HG03025 (cell line): ENCODE data around the gene CBLC.
"Not testable (repeated sequence)": the region's sequence is repeated elsewhere in the genome, so short reads cannot be mapped to it uniquely, and the experiment has no call there.

Experiments used
- ATAC-seq: cut with Tn5 transposase; IDR thresholded peaks from one replicate; pipeline ENCODE4 v1.9.1; 2021; ENCODE audit warnings: mild to moderate bottlenecking, moderate library complexity; ENCODE audit not compliant: unreplicated experiment, low FRiP score

The CBLC gene

GRCh38 chr19:44816301-44816700, 38.6 kb downstream of the CBLC start:
- no peak for ATAC-seq

DNA sequence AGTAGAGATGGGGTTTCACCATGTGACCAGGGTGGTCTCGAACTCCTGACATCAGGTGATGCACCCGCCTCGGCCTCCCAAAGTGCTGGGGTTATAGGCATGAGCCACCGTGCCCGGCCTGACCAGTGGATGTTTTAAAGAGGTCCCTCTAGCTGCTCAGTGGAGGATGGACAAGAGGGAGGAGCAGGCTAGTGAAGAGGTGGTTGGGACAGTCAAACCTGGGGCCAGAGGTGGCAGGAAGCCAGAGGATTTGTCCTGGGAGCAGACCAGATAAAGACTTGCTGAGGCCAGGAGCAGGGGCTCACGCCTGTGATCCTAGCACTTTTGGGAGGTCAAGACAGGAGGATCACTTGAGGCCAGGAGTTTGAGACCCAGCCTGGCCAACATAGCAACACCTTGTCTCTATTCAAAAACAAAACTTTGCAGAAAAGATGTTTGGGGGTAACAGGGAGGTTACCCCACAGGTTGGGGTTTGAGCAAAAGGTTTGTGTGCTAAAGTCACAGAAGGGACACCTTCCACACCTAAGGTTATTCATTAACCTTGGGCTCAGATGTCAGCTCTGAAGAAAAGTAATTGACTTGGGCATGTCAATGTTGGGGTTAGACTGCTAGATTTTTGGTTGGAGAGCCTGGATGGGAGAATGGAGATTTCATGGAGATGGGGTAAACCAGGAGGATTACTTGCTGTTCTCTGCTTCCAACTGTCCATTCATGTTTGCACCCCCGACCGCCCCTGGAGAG, 40.2 kb downstream of the CBLC start:
- no peak for ATAC-seq

- no peak for ATAC-seq
Measured at GRCh38 chr19:44818466-44819031, 40.9 kb downstream of the CBLC start.

DNA sequence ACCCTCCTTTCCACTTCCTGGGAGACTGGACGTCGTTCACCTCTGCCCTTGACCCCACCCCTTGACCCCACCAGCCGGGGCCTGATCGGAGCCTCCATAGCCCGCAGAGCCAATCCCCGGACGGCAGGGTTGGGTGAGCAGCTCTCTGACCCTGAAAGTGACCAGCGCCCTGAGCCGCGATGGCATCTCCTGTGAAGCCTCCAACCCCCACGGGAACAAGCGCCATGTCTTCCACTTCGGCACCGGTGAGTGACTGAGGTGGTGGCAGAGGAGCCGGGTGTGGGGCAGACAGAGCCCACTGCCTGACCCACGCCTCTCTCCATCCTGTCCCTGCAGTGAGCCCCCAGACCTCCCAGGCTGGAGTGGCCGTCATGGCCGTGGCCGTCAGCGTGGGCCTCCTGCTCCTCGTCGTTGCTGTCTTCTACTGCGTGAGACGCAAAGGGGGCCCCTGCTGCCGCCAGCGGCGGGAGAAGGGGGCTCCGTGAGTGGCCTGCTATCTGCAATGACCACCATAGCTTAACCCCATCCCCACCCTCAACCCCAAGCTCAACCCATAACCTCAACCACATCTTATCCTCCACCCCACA, 41.6 kb downstream of the CBLC start:
- ATAC-seq, result no peak

DNA sequence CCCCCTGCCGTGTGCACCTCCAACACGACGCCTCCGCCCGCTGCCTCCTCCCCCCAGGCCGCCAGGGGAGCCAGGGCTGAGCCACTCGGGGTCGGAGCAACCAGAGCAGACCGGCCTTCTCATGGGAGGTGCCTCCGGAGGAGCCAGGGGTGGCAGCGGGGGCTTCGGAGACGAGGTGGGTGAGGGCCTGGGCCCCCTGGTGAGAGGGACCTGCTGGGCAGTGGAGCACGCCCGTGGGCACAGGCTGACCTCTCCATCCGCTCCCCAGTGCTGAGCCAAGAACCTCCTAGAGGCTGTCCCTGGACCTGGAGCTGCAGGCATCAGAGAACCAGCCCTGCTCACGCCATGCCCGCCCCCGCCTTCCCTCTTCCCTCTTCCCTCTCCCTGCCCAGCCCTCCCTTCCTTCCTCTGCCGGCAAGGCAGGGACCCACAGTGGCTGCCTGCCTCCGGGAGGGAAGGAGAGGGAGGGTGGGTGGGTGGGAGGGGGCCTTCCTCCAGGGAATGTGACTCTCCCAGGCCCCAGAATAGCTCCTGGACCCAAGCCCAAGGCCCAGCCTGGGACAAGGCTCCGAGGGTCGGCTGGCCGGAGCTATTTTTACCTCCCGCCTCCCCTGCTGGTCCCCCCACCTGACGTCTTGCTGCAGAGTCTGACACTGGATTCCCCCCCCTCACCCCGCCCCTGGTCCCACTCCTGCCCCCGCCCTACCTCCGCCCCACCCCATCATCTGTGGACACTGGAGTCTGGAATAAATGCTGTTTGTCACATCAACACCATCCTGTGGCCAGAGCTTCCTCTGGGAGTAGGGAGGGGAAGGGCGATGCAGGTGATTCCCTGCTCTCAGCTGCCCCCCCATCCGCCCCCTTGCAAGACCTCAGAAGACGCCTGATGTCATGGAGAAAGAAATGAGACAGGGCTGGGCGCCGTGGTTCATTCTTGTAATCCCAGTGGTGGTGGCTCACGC, 43.2 kb downstream of the CBLC start:
- ATAC-seq, result no peak

DNA sequence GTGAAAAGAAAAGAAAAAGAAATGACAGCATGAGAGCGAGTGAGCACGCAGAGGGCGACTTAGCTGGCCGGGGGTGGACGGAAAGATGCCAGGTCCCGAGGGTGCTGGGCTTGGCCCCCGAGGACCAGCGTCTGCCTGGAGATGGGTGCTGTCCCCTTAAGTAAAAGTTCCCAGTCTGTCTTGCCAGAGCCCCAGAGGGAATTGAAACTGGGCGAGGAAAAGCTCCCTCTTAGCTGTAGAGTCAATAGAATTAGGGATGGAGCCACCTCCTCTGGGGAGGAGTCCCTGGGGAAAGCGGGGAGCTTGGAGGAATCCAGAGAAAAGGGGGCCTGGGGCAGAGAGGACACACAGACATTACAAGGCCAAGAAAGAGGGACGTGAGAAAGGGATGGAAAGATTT, 44.5 kb downstream of the CBLC start:
- ATAC-seq, result no peak

- no peak for ATAC-seq
Measured at GRCh38 chr19:44822670-44823372, 45.1 kb downstream of the CBLC start.

DNA sequence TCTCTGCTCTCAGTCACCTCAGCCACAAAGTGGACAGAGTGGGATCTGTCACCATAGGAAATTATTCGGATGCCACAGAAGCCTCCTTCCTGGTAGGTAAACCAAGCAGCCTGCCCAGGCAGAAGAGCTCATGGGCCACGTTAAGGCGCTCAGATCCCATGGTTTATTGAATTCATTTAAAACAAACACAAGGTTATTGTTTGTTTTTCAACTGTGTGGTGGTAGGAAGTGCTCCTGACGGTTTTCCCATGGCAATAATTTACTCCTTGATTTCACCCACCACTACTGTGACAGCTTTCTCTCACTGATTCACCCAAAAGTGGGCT, 45.6 kb downstream of the CBLC start:
- ATAC-seq, result no peak

DNA sequence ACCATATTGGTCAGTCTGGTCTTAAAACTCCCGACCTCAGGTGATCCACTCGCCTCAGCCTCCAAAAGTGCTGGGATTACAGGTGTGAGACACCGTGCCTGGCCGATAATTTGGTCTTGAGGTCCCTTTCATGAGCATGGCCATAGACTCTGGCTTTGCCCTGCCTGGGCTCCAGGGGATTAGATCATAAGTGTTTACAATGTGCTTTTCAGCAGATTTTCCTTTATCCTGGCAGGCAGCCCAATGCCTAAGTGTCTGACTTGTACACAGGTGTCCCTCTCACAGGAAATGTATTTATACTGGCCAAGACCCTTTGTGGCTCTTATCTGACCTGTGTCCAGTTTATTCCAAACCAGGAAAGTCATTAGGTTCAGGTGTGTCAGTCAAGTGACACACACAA, 47.1 kb downstream of the CBLC start:
- no peak for ATAC-seq

DNA sequence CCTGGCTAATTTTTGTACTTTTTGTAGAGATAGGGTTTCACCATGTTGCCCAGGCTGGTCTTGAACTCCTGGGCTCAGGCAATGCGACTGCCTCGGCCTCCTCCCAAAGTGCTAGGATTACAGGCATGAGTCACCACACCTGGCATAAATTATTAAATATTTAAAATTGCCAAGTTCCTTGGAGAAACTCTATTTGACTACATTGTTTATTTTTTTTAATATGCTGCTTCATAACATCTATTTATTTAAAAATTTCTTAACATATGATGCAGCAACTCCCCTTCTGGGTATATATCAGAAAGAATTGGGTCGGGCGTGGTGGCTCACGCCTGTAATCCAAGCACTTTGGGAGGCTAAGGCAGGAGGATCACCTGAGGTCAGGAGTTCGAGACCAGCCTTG, 55.2 kb downstream of the CBLC start:
- not testable (repeated sequence) for ATAC-seq

DNA sequence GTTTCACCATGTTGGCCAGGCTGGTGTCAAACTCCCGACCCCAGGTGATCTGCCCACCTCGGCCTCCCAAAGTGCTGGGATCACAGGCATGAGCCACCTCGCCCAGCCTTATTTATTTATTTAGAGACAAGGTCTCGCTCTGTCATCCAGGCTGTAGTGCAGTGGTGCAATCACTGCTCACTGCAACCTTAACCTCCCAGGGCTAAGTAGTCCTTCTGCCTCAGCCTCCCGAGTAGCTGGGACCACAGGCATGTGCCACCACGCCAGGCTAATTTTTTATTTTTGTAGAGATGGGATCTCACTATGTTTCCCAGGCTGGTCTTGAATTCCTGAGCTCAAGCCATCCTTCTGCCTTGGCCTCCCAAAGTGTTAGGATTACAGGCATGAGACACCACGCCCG, 56.7 kb downstream of the CBLC start:
- not testable (repeated sequence) for ATAC-seq

- no peak for ATAC-seq
Measured at GRCh38 chr19:44839276-44839675, 61.6 kb downstream of the CBLC start.

GRCh38 chr19:44840811-44841210, 63.1 kb downstream of the CBLC start:
- no peak for ATAC-seq

- no peak for ATAC-seq
Measured at GRCh38 chr19:44841231-44841630, 63.5 kb downstream of the CBLC start.

DNA sequence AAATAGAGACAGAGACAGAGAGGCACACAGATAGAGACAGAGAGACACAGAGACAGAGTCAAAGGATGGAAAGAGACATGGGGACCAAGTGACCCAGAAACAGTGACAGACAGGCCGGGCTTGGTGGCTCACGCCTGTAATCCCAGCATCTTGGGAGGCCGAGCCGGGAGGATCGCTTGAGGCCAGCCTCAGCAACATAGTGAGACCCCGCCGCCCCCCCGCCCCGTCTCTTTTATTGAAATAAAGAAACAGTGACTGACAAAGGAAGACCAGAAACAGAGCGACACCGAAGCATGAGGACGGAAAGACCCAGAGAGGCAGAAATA, 67.6 kb downstream of the CBLC start:
- ATAC-seq, result no peak

GRCh38 chr19:44845612-44846454, 68.1 kb downstream of the CBLC start, which contains the start of gene NECTIN2:
NECTIN2 (plus strand) TSS chr19:44846297; CDS start chr19:44846526, 229 bp downstream.
- ATAC-seq, result no peak

GRCh38 chr19:44846455-44847143, 68.9 kb downstream of the CBLC start:
- no peak for ATAC-seq

- no peak for ATAC-seq
Measured at GRCh38 chr19:44847144-44848035, 69.7 kb downstream of the CBLC start.
